Medulla oblongata (tissue), 1 donor: ENCODE measurements around the gene MAP1LC3A.

Experiments used
- DNase-seq: peaks from one replicate; pipeline ENCODE4 v3.0.0-alpha.2; 2015; ENCODE audit errors: extremely low spot score

The MAP1LC3A gene

DNA sequence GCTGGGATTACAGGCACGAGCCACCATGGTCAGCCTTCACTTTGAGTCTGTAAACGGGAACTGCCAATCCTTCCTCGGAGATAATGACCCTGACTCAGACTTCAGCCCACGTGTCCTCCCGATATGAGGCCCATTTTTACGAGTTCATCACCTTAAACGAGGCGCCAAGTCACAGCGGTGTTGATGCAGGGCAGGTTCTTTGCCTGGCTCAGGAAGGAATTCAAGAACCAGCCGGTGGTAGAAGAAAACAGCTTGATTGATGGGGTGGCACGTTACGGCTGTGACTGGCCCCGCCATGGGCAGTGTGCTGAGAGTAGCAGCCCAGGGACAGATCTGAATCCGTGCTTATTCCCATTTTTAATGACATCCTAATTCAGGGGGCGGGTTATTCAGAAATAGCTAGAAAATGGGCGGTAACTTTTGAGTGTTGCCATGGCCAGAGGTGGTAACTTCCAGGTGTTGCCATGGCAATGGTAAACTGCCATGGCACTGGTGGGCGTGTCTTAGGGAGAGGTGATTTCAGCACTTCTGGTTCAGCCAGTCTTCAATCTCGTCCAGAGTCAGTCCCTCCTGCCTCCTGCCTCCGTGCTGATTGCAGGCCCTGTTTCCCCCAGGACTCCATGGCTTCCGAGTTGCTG lies 9.1 kb upstream of the MAP1LC3A start:
- DNase-seq, result no peak

DNA sequence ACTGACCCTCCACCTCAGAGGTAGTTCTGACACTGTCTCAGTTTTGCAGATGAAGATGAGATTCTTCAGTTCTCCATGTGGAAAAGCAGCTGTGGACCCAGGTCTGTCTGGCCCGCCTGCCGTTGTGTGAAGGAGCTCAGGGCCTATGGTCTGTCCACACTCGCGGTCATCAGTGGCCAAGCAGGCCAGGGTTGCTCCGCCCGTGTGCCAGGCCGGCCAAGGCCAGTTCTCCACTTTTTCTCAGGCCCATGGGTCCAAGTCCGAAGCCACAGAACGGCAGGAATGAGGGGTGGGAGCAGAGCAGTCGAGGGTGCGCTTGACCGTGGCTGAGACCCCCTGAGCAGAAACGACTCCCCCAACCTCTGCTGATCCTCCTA lies 8.6 kb upstream of the MAP1LC3A start:
- DNase-seq, result no peak

GRCh38 chr20:34552569-34552968 lies 5.9 kb upstream of the MAP1LC3A start:
- DNase-seq, result no peak

DNA sequence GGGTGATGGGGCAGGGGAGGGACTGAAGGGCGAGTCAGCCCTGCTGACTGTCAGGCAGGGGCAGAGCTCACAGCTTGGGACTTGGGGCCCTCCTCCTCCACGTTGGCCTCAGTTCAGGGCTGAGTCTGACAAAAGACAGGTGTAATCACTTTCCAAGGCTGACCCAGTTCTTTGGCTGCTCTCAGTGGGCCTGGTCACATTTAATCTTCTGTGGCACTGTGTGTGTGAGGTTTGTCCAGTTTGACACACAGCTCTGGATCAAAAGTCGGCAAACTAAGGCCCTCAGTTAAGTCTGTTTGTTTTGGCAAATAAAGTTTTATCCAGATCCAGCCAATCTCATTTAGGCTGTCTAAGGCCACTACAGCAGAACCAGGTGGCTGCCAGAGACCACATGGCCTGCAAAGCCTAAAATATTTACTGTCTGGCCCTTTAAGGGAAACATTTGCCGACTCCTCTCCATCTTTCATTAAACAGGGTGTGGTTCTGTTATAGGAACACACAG lies 5.1 kb upstream of the MAP1LC3A start:
- DNase-seq, result no peak

- DNase-seq, result peak; percentile 13
Measured at GRCh38 chr20:34557936-34558319, 590 bp upstream of the MAP1LC3A start.

GRCh38 chr20:34559311-34560140 lies 1.0 kb downstream of the MAP1LC3A start:
- no peak for DNase-seq

DNA sequence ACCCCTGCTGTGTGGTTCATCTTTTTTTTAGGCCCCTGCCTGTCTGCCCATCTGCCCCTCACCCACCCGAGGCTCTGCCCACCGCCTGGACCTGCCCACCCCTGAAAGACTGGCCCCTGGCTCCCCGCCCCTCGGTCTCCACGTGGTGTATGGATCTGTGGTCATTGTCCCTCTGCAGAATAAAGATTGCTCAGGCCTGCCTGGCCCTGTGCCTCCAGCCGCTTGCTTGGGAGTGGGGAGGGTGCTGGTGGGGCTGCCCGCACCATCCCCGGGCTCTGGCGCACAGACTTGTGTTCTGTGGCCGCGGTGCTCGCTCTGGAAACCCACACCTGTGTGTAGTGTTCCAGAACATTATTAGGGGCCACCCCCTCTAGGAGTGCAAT lies 1.6 kb downstream of the MAP1LC3A start:
- peak; percentile 85 for DNase-seq

GRCh38 chr20:34560614-34561013 lies 2.1 kb downstream of the MAP1LC3A start:
- DNase-seq, result no peak

DNA sequence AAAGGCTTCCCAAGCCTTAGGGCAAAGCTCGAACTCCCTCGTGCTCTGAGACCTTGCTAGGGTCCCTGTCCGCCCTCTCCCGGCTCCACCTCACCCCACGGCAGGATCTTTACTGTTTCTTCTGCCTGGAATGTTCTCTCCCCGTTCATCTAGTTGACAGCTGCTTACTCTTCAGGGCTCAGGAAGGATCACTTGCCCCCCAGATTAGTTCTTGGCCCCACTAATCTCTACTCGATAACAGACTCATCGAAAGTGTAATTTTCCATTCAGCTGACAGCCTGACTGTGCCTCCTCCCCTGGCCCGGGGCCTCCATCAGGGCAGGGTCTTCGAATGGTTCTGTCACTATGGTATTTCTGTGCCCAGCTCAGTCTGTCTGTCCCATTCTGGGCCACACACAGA lies 3.1 kb downstream of the MAP1LC3A start:
- DNase-seq, result no peak

- no peak for DNase-seq
Measured at GRCh38 chr20:34562641-34563040, 4.1 kb downstream of the MAP1LC3A start.

GRCh38 chr20:34564833-34565232 lies 6.3 kb downstream of the MAP1LC3A start:
- DNase-seq, result no peak

GRCh38 chr20:34566978-34567891 lies 8.7 kb downstream of the MAP1LC3A start:
- no peak for DNase-seq

GRCh38 chr20:34567892-34568865 lies 9.7 kb downstream of the MAP1LC3A start:
- DNase-seq, result no peak

- DNase-seq, result no peak
Measured at GRCh38 chr20:34569598-34569997, 11.1 kb downstream of the MAP1LC3A start.

GRCh38 chr20:34570859-34571306 lies 12.4 kb downstream of the MAP1LC3A start:
- no peak for DNase-seq

DNA sequence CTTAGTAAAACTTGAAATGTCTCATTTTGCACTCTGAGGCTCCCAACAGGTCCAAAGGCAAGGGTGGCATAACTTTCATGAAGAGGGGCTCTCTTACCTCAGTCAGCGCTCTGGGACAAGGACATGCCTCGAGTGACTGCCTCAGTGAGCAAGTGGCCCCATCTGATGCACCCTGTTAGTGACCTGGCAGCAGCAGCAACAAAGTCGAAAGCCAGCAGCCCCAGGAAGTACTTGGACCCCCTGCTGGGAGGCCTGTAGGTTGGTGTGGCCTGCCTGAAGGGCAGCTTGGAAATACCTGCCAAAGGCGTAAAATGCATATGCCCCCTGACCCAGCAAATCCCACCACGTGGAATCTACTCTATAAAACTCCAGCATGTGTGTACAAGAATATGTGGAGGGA lies 13.2 kb downstream of the MAP1LC3A start:
- DNase-seq, result no peak

DNA sequence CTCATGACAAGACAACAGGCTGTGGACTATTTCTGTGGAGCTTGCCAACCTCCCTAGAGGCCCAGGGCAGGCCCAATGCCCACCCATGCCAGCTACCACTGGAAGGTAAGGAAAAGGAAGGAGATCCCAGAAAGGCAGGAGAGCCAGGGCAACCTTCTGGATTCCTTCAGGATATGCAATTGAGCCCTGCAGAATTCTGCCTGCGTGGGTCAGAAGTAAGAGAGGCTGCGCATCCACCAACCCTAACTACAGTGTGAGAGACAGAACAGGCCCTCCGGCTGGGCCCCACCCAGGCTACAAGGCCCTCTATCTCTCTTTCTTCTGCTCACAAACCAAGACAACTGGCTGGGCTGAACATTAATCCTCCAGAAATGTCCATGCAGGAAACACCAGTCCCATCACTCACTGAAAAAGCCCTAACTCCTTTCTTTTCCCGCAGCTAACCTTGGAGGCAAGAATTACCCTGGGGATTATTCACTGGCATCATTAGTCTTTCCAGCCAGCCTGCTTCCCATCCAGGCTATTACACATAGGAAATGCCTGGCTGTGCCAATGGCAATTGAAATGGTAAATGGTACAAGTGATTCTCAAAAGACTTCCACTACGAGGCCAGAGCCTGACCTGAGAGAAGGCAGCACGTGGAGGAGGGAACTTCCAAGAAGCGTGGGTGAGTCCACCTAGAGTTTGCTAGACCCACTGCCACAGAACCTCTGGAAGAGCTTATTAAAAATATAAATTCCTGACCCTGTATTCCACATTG lies 15.2 kb downstream of the MAP1LC3A start:
- DNase-seq, result no peak

GRCh38 chr20:34574426-34574825 lies 15.9 kb downstream of the MAP1LC3A start:
- DNase-seq, result no peak

DNA sequence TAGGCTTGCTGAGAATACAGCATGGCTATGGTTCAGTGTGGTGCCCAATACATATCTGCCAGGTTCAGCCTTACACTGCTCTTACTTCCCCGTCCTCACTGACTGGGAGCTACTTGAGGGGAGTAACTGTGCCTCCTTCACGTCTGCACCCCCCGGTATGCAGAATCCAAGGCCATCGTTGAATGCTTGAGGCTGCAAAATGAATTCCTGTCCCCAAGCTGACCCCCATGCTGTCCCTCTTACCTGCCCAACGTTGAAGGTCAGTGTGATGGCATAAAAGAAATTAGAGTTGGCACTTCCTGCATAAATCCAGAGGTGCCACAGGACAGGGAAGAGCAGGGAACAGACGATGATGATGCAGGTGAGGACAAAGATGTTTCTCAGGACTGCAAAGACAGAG lies 16.3 kb downstream of the MAP1LC3A start:
- no peak for DNase-seq

- DNase-seq, result no peak
Measured at GRCh38 chr20:34575271-34575670, 16.8 kb downstream of the MAP1LC3A start.
